HepG2 (cell line): ENCODE measurements around the gene FXR2. TPM values are rescaled to one million over a fixed set of nuclear protein-coding genes. Genes with fewer than 3 reads are reported as not detected.

Experiments
- ATF3 ChIP-seq: sonication (generic); formaldehyde crosslinking; IDR thresholded peaks from 2 replicates; pipeline ENCODE4 v1.4.0; 2020; ENCODE audit warnings: missing genetic modification reagents
- CBX5 ChIP-seq: sonication (generic); formaldehyde crosslinking; IDR thresholded peaks from 2 replicates; pipeline ENCODE4 v1.4.0; 2020; ENCODE audit warnings: missing genetic modification reagents, borderline replicate concordance
- DMAP1 ChIP-seq: IDR thresholded peaks from 2 replicates; pipeline ENCODE4 v1.6.1; 2016
- ETV5 ChIP-seq: IDR thresholded peaks from 2 replicates; pipeline ENCODE4 v1.6.1; 2018; ENCODE audit warnings: missing biosample characterization, missing genetic modification reagents, inconsistent platforms, borderline replicate concordance
- FOXA3 ChIP-seq: IDR thresholded peaks from 2 replicates; pipeline ENCODE4 v1.6.1; 2016; ENCODE audit warnings: missing genetic modification reagents, missing compliant biosample characterization
- MLX ChIP-seq: IDR thresholded peaks from 2 replicates; pipeline ENCODE4 v1.6.1; 2016
- SATB2 ChIP-seq: sonication (generic); formaldehyde crosslinking; IDR thresholded peaks from 2 replicates; pipeline ENCODE4 v1.5.0; 2020; ENCODE audit warnings: missing genetic modification reagents
- SIN3A ChIP-seq: IDR thresholded peaks from 2 replicates; pipeline ENCODE4 v1.6.1; 2011; ENCODE audit warnings: low read depth, mild to moderate bottlenecking, control low read depth, low read length, borderline replicate concordance
- SRY ChIP-seq: sonication (generic); formaldehyde crosslinking; IDR thresholded peaks from 2 replicates; pipeline ENCODE4 v1.8.0; 2022; ENCODE audit warnings: mild to moderate bottlenecking, missing genetic modification reagents
- TFDP2 ChIP-seq: sonication (generic); formaldehyde crosslinking; IDR thresholded peaks from 2 replicates; pipeline ENCODE4 v1.4.0; 2020; ENCODE audit warnings: missing genetic modification reagents
- THAP7 ChIP-seq: sonication (generic); formaldehyde crosslinking; IDR thresholded peaks from 2 replicates; pipeline ENCODE4 v1.8.1; 2023; ENCODE audit warnings: mild to moderate bottlenecking, missing genetic modification reagents
- XBP1 ChIP-seq: sonication (generic); formaldehyde crosslinking; IDR thresholded peaks from 2 replicates; pipeline ENCODE4 v1.5.0; 2020; ENCODE audit warnings: missing genetic modification reagents
- ZGPAT ChIP-seq: IDR thresholded peaks from 2 replicates; pipeline ENCODE4 v1.6.1; 2016; ENCODE audit warnings: mild to moderate bottlenecking
- ZNF34 ChIP-seq: sonication (generic); formaldehyde crosslinking; IDR thresholded peaks from 2 replicates; pipeline ENCODE4 v1.4.0; 2020; ENCODE audit warnings: mild to moderate bottlenecking, missing genetic modification reagents, borderline replicate concordance
- ZNF674 ChIP-seq: sonication (generic); formaldehyde crosslinking; IDR thresholded peaks from 2 replicates; pipeline ENCODE4 v1.5.0; 2020; ENCODE audit warnings: low read depth, mild to moderate bottlenecking, missing genetic modification reagents
- ZNF772 ChIP-seq: sonication (generic); formaldehyde crosslinking; IDR thresholded peaks from 2 replicates; pipeline ENCODE4 v1.5.0; 2020; ENCODE audit warnings: mild to moderate bottlenecking, missing genetic modification reagents
- ZSCAN21 ChIP-seq: sonication (generic); formaldehyde crosslinking; IDR thresholded peaks from 2 replicates; pipeline ENCODE4 v1.8.0; 2022; ENCODE audit warnings: mild to moderate bottlenecking, missing genetic modification reagents, moderate library complexity, borderline replicate concordance
- polyA plus RNA-seq, 8 experiments: library from polyadenylated mRNA; depleted of rRNA in 3 of 8; stranded (reverse) in 7 of 8; unstranded in 1 of 8; fragments of >200 nt; fragmentation: Illumina TruSeq in 4 of 8; extraction: Trizol in 4 of 8; gene quantifications; 2 replicates each; pipeline versions ENCODE4 v1.2.1 to v1.2.3, GENCODE V29; 2011 to 2016; ENCODE audit warnings: low read depth in 4 of 8, missing spikeins in 1 of 8, mixed read lengths in 1 of 8; ENCODE audit not compliant: insufficient read depth in 1 of 8
- total RNA-seq, 5 experiments: library from RNA; depleted of rRNA; stranded (reverse); fragments of >200 nt; fragmentation: Illumina TruSeq; extraction: Trizol; gene quantifications; 2 replicates each; pipeline ENCODE4 v1.2.3, GENCODE V29; 2016; ENCODE audit warnings: low read depth in 1 of 5
- TF ChIP-seq, protein P1 (sequence below): sonication (generic); formaldehyde crosslinking; IDR thresholded peaks from 2 replicates; pipeline ENCODE4 v1.8.0; 2022; ENCODE audit warnings: mild to moderate bottlenecking, missing genetic modification reagents, borderline replicate concordance
- TF ChIP-seq, protein P2 (sequence below): sonication (generic); formaldehyde crosslinking; IDR thresholded peaks from 2 replicates; pipeline ENCODE4 v1.4.0; 2020; ENCODE audit warnings: missing genetic modification reagents

FXR2 gene
- total and polyA plus RNA-seq, 2 of the 13 experiments (the other 11 are each of a cell fraction or from before 2014, with no cell fraction given) = 20.9 to 24.4 TPM

DNA sequence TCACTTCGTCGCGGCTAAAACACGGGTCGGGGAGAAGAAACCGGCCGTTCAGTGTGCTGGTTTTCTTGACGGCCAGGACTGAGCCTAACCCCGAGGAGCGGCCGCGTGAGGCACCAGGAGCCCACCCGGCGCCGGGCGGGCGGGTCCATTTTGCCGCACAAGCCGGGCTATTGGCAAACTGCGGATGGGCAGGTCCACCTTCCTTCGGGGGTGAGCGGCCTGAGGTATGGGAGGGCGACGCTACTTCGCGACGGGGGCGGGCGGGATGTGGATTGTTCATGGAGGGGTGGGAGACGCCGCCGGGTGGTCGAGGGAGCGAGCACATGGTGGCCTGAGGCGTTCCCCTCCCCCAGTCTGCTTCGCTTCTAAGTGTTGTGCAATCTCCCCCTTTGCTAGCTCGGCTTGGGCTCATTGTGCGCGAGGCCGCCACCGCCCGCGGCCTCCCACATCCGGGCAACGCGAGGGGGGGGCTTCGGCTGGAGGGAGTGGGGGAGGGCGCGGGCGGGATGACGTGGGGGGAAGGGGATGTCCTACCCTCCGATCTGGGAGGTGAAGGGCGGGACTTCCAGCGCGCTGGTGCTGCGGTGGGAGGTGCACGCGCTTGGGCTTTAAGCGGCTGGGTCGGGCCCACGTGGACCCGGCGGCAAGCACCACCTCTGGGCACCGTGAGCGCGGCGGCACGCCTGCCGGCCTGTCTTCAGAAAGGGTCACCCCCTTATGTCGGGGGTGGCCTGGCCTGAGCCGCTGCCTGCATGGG lies 41.2 kb downstream of the FXR2 start (continued):
- TF ChIP-seq ZNF772 (CRISPR knock-in tag) (0 out of 2 replicates have a peak, but pooled peaks have one; percentile 6), MLX (CRISPR knock-in tag) (0 out of 2 replicates have a peak, but pooled peaks have one; percentile 29), ZNF34 (CRISPR knock-in tag) (no peak), ZSCAN21 (CRISPR knock-in tag) (no peak), ZGPAT (CRISPR knock-in tag) (peak; percentile 40; the same call in 1 of the 2 replicates), XBP1 (CRISPR knock-in tag) (peak; percentile 14; the same call in 1 of the 2 replicates), SRY (CRISPR knock-in tag) (peak; percentile 35; the same call in 1 of the 2 replicates), CBX5 (peak; percentile 31; the same call in 1 of the 2 replicates), DMAP1 (CRISPR knock-in tag) (peak; percentile 98), ATF3 (CRISPR knock-in tag) (no peak), ETV5 (CRISPR knock-in tag) (peak; percentile 98), SIN3A (peak; percentile 79), FOXA3 (CRISPR knock-in tag) (peak; percentile 52), ZNF674 (CRISPR knock-in tag) (no peak), THAP7 (CRISPR knock-in tag) (no peak), TFDP2 (CRISPR knock-in tag) (peak; percentile 67), SATB2 (CRISPR knock-in tag) (no peak)
- TF ChIP-seq, protein P1, sequence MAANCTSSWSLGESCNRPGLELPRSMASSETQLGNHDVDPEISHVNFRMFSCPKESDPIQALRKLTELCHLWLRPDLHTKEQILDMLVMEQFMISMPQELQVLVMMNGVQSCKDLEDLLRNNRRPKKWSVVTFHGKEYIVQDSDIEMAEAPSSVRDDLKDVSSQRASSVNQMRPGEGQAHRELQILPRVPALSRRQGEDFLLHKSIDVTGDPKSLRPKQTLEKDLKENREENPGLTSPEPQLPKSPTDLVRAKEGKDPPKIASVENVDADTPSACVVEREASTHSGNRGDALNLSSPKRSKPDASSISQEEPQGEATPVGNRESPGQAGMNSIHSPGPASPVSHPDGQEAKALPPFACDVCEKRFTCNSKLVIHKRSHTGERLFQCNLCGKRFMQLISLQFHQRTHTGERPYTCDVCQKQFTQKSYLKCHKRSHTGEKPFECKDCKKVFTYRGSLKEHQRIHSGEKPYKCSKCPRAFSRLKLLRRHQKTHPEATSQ = no peak
- TF ChIP-seq, protein P2, sequence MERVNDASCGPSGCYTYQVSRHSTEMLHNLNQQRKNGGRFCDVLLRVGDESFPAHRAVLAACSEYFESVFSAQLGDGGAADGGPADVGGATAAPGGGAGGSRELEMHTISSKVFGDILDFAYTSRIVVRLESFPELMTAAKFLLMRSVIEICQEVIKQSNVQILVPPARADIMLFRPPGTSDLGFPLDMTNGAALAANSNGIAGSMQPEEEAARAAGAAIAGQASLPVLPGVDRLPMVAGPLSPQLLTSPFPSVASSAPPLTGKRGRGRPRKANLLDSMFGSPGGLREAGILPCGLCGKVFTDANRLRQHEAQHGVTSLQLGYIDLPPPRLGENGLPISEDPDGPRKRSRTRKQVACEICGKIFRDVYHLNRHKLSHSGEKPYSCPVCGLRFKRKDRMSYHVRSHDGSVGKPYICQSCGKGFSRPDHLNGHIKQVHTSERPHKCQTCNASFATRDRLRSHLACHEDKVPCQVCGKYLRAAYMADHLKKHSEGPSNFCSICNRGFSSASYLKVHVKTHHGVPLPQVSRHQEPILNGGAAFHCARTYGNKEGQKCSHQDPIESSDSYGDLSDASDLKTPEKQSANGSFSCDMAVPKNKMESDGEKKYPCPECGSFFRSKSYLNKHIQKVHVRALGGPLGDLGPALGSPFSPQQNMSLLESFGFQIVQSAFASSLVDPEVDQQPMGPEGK (CRISPR knock-in tag) = peak; percentile 97
